HUDEP-2 (cell line): ENCODE data around the gene MCCD1.

ENCODE experiments used
- DNase-seq, 76 experiments: peaks; one replicate each; lab custom pipeline; 2025; ENCODE audit not compliant: unreplicated experiment in 76 of 76; lab: John Stamatoyannopoulos, UW

The MCCD1 gene

GRCh38 chr6:31541059-31541657, 12.4 kb downstream of the MCCD1 start:
- DNase-seq, result peak in 51 of 76 experiments; percentile 24 to 77 (median 55)

DNA sequence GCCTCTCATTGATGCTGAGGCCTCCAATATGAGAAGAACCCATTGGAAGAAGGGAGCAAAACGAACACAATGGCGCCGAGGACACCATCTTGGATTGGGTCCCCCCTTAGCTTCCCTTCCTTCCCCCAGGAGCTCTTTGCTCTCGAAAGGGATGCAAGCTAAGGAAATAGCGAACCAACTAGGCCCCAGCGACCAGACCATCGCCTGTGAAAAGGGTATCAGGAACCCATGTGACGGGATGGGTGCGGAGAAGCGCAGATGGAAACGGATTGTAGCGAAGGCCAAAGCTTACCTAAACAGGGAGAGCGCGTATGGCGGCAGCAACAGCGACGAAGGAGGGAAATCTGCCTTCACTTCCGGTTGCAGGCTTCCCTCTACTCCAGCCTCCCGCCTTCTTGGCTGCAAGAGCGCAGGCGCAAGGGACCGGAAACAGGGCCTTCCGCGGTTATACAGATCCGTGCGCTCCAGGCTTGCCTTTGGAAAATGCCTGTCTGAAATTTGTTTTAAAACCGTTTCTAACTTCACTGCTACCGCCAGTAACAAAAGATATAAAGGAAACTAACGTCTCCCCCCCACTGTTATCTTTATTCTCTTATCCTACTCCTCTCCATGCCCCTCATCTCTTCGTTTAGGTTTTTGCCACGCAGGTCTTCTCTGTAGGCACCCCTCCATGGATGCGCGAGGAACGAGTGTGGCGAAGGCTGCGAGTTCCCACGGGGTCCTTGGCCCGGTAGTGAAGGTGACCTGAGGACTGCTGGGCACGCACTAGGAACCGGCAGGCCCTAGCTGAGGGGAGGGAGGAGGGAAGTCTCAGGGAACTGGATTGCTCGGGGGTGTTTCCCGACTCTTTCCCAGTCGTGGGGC, 13.1 kb downstream of the MCCD1 start, which contains the start of gene DDX39B:
Gene DDX39B (minus strand): TSS at position 346 of the 864 bp plus-strand sequence. CDS start 1,471 bp downstream, outside the sequence.
- DNase-seq, result peak; percentile 51 to 98 (median 95)

GRCh38 chr6:31543639-31544038, 14.9 kb downstream of the MCCD1 start:
- no peak for DNase-seq

GRCh38 chr6:31544676-31545075, 15.9 kb downstream of the MCCD1 start:
- no peak for DNase-seq

- no peak for DNase-seq
These were observed 16.5 kb downstream of the MCCD1 start for GRCh38 chr6:31545291-31545690.

GRCh38 chr6:31546339-31546957, 17.7 kb downstream of the MCCD1 start, which contains the start of gene ATP6V1G2:
ATP6V1G2 (minus strand) TSS chr6:31546608; CDS start chr6:31546559, 49 bp downstream.
- peak in 74 of 76 experiments; percentile 38 to 92 (median 80) for DNase-seq

GRCh38 chr6:31546958-31547726, 18.4 kb downstream of the MCCD1 start, which contains the start of gene NFKBIL1:
NFKBIL1 (plus strand) TSS chr6:31547608; CDS start chr6:31547695, 87 bp downstream.
- DNase-seq, result peak in 75 of 76 experiments; percentile 38 to 98 (median 94)

DNA sequence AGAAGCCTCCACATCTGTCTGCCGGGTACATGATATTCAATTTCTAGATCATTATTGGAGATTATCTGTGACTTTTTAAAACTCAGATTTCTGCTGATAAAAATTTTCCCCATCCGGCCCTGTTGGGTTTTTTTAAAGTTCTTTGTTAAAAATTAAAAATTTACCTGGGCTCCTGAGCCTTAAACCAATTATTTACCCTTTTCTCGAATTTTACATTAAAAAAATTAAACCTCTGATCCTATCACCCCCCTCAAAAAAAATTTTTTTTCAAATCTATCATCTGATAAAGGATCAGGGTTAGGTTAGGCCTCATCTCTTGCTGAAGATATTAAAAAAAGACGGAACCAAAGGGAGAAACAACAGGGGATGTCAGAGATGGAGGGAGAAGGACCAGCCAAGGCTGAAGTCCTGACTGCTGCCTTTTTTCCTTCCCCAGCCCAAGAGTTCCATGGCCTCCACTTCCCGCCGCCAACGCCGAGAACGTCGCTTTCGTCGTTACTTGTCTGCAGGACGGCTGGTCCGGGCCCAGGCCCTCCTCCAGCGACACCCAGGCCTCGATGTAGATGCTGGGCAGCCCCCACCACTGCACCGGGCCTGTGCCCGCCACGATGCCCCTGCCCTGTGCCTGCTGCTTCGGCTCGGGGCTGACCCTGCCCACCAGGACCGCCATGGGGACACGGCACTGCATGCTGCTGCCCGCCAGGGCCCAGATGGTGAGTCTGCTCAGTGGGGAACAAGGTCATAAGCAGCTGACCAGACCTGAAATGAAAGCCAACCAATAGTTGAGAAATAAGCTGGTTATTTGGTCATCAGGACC, 19.2 kb downstream of the MCCD1 start:
- no peak for DNase-seq

DNA sequence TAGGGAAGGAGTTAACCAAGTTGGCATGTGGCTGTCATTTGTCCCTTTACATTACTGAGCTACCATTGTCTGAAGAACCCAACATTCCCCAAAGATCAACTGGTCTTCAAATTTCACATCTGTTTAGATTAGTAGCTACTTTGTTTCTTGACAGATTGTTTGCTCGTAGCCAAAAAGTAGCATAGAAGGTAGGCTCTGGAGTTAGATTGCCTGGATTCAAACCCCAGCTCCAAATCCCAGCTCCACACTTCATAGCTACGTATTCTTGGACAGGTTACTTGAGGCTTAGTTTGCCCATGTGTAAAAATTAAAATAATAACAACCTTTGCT, 19.7 kb downstream of the MCCD1 start:
- DNase-seq, result no peak

GRCh38 chr6:31551371-31551770, 22.6 kb downstream of the MCCD1 start:
- peak in 32 of 76 experiments; percentile 7 to 55 (median 34) for DNase-seq

- DNase-seq, result no peak
These were observed 27.5 kb downstream of the MCCD1 start for GRCh38 chr6:31556307-31556706.

DNA sequence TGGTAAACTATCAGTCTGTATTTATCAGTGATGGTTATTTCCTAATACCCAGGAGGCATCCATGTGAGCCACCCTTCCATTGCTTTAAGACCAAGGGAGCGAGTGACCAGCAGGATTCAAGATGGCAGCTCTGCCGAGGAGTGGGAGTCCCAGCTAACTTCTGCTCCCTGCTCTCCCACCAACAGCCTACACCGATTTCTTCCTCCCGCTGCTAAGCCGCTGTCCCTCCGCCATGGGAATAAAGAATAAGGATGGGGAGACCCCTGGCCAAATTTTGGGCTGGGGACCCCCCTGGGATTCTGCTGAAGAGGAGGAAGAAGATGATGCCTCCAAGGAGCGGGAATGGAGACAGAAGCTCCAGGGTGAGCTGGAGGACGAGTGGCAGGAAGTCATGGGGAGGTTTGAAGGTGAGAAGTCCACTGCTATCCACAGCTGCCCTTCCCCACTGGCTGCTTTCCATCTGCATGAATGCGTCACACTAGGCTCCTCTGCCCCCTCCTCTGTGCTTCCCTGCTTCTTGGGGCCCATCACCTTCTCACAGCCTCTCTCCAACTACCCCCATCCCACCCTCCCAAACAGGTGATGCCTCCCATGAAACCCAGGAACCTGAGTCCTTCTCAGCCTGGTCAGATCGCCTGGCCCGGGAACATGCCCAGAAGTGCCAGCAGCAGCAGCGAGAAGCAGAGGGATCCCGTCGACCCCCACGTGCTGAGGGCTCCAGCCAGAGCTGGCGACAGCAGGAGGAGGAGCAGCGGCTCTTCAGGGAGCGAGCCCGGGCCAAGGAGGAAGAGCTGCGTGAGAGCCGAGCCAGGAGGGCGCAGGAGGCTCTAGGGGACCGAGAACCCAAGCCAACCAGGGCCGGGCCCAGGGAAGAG, 28.9 kb downstream of the MCCD1 start:
- no peak for DNase-seq

- no peak for DNase-seq
These were observed 29.5 kb downstream of the MCCD1 start for GRCh38 chr6:31558318-31558625.

- no peak for DNase-seq
These were observed 30.1 kb downstream of the MCCD1 start for GRCh38 chr6:31558631-31559500.

DNA sequence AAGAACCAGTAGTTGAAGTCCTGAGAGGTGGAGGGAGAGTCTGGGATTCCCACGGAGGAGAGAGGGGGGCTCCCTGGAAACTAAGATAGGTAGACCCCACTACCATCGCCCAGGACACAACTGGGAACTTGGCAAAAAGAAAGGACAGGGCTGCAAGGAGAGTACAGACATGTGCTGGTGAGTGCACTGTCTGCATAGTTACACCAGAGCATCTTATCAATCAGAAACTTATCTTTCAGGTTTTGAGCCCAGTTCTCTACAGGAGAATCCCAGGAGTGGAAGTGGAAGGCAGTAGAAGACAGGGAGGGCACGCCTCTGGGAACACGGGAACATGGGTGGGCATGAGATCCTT, 30.8 kb downstream of the MCCD1 start:
- DNase-seq, result no peak

- no peak for DNase-seq
These were observed 31.4 kb downstream of the MCCD1 start for GRCh38 chr6:31559958-31560696.

DNA sequence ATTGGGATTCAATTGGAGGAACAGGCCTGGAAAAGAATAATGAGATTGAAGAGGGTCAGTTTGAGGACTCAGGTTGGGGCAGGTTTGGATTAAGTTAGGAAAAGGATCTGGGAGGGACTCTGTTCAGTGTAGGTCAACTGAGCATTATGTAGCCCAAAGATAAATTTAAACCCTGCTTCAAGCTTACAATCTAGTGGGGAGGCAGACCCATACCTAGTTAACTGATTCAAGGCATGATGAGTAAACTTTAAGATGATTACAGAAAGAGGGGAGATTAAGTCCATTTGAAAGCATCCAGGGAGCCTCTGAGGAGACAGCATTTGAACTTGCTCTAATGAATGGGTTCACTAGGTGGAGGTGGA, 31.9 kb downstream of the MCCD1 start:
- no peak for DNase-seq
